ENCODE measurements around the gene MLN.

The MLN gene

GRCh38 chr6:33813990-33814985 lies 10.5 kb upstream of the MLN start:
- no peak for DNase-seq

GRCh38 chr6:33813246-33813904 lies 9.6 kb upstream of the MLN start:
- no peak for DNase-seq

GRCh38 chr6:33812669-33813068 lies 8.9 kb upstream of the MLN start:
- peak; percentile 28 for DNase-seq

- DNase-seq: peak; percentile 23
Observed at GRCh38 chr6:33809594-33809993, 5.8 kb upstream of the MLN start.

- DNase-seq: no peak
Observed at GRCh38 chr6:33808641-33809180, 4.9 kb upstream of the MLN start.

- DNase-seq: peak; percentile 3
Observed at GRCh38 chr6:33807606-33808005, 3.8 kb upstream of the MLN start.

- no peak for DNase-seq
Observed at GRCh38 chr6:33806841-33807240, 3.0 kb upstream of the MLN start.

- peak; percentile 7 for DNase-seq
Observed at GRCh38 chr6:33802186-33802958, 1.4 kb downstream of the MLN start.

GRCh38 chr6:33801611-33802010 lies 2.2 kb downstream of the MLN start:
- no peak for DNase-seq

GRCh38 chr6:33800248-33800969 lies 3.4 kb downstream of the MLN start:
- no peak for DNase-seq

- no peak for DNase-seq
Observed at GRCh38 chr6:33799454-33800113, 4.2 kb downstream of the MLN start.

- no peak for DNase-seq
Observed at GRCh38 chr6:33798343-33798848, 5.4 kb downstream of the MLN start.

- no peak for DNase-seq
Observed at GRCh38 chr6:33797626-33798342, 6.0 kb downstream of the MLN start.

- no peak for DNase-seq
Observed at GRCh38 chr6:33794910-33795623, 8.7 kb downstream of the MLN start.

- DNase-seq: no peak
Observed at GRCh38 chr6:33792981-33793380, 10.8 kb downstream of the MLN start.

GRCh38 chr6:33791620-33792019 lies 12.2 kb downstream of the MLN start:
- DNase-seq: no peak

- DNase-seq: no peak
Observed at GRCh38 chr6:33790910-33791309, 12.9 kb downstream of the MLN start.

GRCh38 chr6:33790379-33790778 lies 13.4 kb downstream of the MLN start:
- DNase-seq: no peak

GRCh38 chr6:33789550-33789895 lies 14.3 kb downstream of the MLN start:
- no peak for DNase-seq

Data from MV-4-11 (cell line).